ENCODE measurements around the gene IRF4.
"Not testable (repeated sequence)": the region's sequence is repeated elsewhere in the genome, so short reads cannot be mapped to it uniquely, and the experiment has no call there.

DNA sequence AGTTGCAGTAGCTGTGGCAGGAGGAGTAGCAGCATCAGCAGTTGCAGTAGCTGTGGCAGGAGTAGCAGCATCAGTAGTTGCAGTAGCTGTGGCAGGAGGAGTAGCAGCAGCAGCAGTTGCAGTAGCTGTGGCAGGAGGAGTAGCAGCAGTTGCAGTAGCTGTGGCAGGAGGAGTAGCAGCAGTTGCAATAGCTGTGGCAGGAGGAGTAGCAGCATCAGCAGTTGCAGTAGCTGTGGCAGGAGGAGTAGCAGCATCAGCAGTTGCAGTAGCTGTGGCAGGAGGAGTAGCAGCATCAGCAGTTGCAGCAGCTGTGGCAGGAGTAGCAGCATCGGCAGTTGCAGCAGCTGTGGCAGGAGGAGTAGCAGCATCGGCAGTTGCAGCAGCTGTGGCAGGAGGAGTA, 19.7 kb upstream of the IRF4 start:
- TF ChIP-seq, protein P1, sequence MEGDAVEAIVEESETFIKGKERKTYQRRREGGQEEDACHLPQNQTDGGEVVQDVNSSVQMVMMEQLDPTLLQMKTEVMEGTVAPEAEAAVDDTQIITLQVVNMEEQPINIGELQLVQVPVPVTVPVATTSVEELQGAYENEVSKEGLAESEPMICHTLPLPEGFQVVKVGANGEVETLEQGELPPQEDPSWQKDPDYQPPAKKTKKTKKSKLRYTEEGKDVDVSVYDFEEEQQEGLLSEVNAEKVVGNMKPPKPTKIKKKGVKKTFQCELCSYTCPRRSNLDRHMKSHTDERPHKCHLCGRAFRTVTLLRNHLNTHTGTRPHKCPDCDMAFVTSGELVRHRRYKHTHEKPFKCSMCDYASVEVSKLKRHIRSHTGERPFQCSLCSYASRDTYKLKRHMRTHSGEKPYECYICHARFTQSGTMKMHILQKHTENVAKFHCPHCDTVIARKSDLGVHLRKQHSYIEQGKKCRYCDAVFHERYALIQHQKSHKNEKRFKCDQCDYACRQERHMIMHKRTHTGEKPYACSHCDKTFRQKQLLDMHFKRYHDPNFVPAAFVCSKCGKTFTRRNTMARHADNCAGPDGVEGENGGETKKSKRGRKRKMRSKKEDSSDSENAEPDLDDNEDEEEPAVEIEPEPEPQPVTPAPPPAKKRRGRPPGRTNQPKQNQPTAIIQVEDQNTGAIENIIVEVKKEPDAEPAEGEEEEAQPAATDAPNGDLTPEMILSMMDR (IDR thresholded peaks at IDR 0.05) = not testable (repeated sequence)
- not testable (repeated sequence) for TF ChIP-seq EZH2phosphoT487, EZH2 (IDR thresholded peaks at IDR 0.05)
